ENCODE measurements around the gene TRPV4. TPM values are rescaled to one million over a fixed set of nuclear protein-coding genes. Genes with fewer than 3 reads are reported as not detected.

The TRPV4 gene
- total RNA-seq, 1 donor from 2014 or later = 2.1 TPM

DNA sequence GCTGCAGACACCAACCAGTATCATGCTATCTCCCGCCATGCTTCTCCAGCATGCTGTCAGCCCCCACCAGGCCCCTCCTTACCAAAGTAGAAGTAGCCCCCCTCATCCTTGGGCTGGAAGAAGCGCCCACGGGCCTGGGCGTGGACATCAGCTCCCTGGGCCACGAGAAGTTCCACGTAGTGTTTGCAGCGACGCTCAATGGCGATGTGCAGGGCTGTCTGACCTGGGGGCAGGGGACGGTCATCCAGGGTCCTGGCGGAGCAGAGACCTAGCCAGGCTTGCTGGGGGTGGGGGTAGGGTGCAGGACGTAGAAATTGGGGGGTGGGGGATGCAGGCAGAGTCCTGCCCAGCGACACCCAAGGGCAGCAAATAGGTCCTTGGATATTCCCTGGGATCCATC lies 32.7 kb downstream of the TRPV4 start:
- H3K27ac Mint-ChIP-seq = no peak overlapping the region
- H3K4me1 Mint-ChIP-seq (ENCODE audit: unreplicated experiment) = no peaks in the 10 kb centered on the region
- H3K9me3 Mint-ChIP-seq = no peaks in the 10 kb centered on the region
- H3K4me3 Mint-ChIP-seq = no peak overlapping the region
- no peak for DNase-seq (ENCODE audit: extremely low spot score, unreplicated experiment)
- no peaks in the 10 kb centered on the region for H3K36me3 Mint-ChIP-seq
- TF ChIP-seq, protein P1, sequence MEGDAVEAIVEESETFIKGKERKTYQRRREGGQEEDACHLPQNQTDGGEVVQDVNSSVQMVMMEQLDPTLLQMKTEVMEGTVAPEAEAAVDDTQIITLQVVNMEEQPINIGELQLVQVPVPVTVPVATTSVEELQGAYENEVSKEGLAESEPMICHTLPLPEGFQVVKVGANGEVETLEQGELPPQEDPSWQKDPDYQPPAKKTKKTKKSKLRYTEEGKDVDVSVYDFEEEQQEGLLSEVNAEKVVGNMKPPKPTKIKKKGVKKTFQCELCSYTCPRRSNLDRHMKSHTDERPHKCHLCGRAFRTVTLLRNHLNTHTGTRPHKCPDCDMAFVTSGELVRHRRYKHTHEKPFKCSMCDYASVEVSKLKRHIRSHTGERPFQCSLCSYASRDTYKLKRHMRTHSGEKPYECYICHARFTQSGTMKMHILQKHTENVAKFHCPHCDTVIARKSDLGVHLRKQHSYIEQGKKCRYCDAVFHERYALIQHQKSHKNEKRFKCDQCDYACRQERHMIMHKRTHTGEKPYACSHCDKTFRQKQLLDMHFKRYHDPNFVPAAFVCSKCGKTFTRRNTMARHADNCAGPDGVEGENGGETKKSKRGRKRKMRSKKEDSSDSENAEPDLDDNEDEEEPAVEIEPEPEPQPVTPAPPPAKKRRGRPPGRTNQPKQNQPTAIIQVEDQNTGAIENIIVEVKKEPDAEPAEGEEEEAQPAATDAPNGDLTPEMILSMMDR (conservative IDR thresholded peaks at IDR 0.05) = no peak
- H3K27me3 Mint-ChIP-seq = no peaks in the 10 kb centered on the region

- Mint-ChIP-seq H3K9me3 (no peaks in the 10 kb centered on the region), H3K4me3 (no peak overlapping the region), H3K27me3 (no peaks in the 10 kb centered on the region), H3K36me3 (no peaks in the 10 kb centered on the region), H3K27ac (no peak overlapping the region), H3K4me1 (ENCODE audit: unreplicated experiment) (no peaks in the 10 kb centered on the region)
- TF ChIP-seq, protein P1 (conservative IDR thresholded peaks at IDR 0.05) = no peak
- DNase-seq (ENCODE audit: extremely low spot score, unreplicated experiment) = no peak
Measured at GRCh38 chr12:109798691-109799090, 34.5 kb downstream of the TRPV4 start.

- no peak for DNase-seq (ENCODE audit: extremely low spot score, unreplicated experiment)
- no peaks in the 10 kb centered on the region for H3K27me3 Mint-ChIP-seq
- no peak overlapping the region for H3K27ac Mint-ChIP-seq
- H3K4me3 Mint-ChIP-seq = no peak overlapping the region
- no peaks in the 10 kb centered on the region for H3K36me3 Mint-ChIP-seq
- TF ChIP-seq, protein P1 (conservative IDR thresholded peaks at IDR 0.05) = peak; percentile 51
- no peaks in the 10 kb centered on the region for H3K9me3 Mint-ChIP-seq
- H3K4me1 Mint-ChIP-seq (ENCODE audit: unreplicated experiment) = peaks cover 2% of the 10 kb centered on the region
Measured at GRCh38 chr12:109797905-109798669, 35.1 kb downstream of the TRPV4 start.

- no peak for DNase-seq (ENCODE audit: extremely low spot score, unreplicated experiment)
- TF ChIP-seq, protein P1 (conservative IDR thresholded peaks at IDR 0.05) = no peak
- Mint-ChIP-seq H3K27ac (no peak overlapping the region), H3K9me3 (no peaks in the 10 kb centered on the region), H3K27me3 (no peaks in the 10 kb centered on the region), H3K4me1 (ENCODE audit: unreplicated experiment) (peaks cover 4% of the 10 kb centered on the region), H3K36me3 (no peaks in the 10 kb centered on the region), H3K4me3 (no peak overlapping the region)
Measured at GRCh38 chr12:109796057-109796456, 37.1 kb downstream of the TRPV4 start.

- TF ChIP-seq, protein P1 (conservative IDR thresholded peaks at IDR 0.05) = no peak
- no peaks in the 10 kb centered on the region for H3K27me3 Mint-ChIP-seq
- H3K4me1 Mint-ChIP-seq (ENCODE audit: unreplicated experiment) = peaks cover 4% of the 10 kb centered on the region
- no peak for DNase-seq (ENCODE audit: extremely low spot score, unreplicated experiment)
- no peak overlapping the region for H3K4me3 Mint-ChIP-seq
- H3K27ac Mint-ChIP-seq = no peak overlapping the region
- H3K36me3 Mint-ChIP-seq = no peaks in the 10 kb centered on the region
- no peaks in the 10 kb centered on the region for H3K9me3 Mint-ChIP-seq
Measured at GRCh38 chr12:109795023-109795422, 38.2 kb downstream of the TRPV4 start.
